ENCODE measurements around the gene PIAS4. TPM values are rescaled to one million over a fixed set of nuclear protein-coding genes. Genes with fewer than 3 reads are reported as not detected.

Gene PIAS4
- total RNA-seq, 1 experiment from 2014 or later: 31.5 TPM

DNA sequence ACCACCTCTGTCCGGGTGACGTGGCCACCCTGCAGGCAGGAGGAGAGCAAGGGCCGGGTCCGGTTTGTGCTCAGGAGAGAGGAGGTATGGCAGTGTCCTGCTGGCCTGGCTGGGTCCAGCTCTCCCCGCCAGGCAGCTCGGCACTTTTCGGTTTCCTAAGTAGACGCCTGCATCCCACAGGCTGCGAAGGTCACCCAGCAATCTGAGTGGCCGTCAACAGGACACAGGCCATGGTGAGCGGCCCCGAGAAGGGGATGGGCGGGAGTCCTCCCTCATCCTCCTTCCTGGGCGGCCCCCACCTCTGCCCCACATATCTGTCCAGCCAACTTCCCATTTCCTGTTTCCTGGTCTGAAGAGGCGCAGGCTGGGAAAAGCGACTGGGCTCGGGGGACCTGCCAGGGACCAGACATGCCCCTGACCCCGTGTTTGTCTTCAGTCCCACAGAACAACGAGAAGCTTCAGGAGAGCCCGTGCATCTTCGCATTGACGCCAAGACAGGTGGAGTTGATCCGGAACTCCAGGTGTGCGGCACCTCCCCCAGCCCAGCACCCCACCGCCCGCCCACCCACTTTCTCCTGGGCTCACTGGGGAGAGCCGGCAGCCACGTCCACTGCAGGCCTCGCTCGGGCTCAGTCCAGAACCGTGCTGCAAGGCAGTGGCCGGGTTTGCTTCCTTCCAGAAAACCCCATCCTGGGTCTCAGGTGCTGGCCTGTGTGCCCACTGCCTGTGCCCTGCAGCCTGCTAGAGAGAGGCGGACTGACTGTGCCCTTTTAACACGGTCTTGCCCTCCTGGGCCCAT lies 16.3 kb downstream of the PIAS4 start:
- DNase-seq (ENCODE audit: low read depth): no peak

DNA sequence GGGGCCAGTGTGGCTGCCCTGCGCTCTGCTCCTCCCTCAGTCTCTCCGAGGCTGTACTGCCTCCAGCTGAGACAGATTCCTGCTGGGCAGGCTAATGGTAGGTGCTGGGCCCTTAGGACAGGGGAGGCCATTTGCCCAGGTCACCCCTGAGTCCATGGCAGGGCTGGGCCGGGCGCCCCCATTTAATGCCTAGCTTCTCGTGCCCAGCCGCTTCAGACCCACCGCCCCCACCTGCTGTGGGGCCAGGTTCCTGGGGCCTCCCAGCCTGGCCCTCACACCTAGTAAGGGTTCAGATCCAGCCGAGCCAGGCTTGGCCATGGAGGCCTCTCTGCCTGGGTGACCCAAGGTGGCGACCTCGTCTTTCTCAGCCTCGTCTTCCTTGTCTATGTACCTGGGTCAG lies 17.8 kb downstream of the PIAS4 start:
- DNase-seq (ENCODE audit: low read depth): no peak

- DNase-seq (ENCODE audit: low read depth): no peak
These were observed 19.6 kb downstream of the PIAS4 start for GRCh38 chr19:4027146-4027545.

GRCh38 chr19:4028334-4029246 lies 21.1 kb downstream of the PIAS4 start:
- DNase-seq (ENCODE audit: low read depth): no peak

- DNase-seq (ENCODE audit: low read depth): no peak
These were observed 21.7 kb downstream of the PIAS4 start for GRCh38 chr19:4029247-4029614.

DNA sequence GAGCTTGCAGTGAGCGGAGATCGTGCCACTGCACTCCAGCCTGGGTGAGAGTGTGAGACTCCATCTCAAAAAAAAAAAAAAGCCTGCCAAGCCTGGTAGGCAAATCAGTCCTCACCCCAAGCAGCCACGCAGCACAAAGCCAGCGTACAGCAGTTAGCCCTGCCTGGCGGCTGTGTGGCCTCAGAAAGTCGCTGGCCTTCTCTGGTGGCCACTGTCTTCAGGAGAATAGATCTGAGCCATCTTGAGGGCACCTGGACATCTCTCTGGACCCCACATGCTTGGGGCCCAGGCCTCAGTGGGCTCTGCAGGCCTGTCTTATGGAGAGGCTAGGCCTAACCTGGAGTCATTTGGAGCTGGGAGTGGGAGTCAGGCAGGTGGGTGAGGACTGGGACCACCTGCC lies 23.0 kb downstream of the PIAS4 start:
- no peak for DNase-seq (ENCODE audit: low read depth)

- DNase-seq (ENCODE audit: low read depth): no peak
These were observed 23.4 kb downstream of the PIAS4 start for GRCh38 chr19:4030981-4031380.

DNA sequence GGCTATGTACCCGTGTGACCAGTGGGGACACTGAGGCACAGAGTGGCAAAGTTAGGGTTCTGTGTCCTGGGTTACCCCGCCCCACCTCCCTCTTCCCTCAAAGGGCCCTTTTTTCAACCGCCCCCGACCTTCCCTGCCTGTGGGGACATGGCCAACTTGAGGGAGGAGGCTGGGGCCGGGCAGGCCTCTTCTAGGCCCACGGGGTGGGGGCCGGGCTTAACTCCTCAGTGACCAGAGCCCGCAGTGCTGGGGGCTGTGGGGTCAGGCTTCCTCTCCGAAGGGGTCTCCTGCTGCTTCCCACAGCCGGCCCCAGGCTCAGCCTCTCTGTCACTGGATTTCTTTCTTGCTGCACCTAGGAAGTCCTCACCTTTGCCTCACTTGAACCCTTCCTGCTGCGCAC lies 23.9 kb downstream of the PIAS4 start:
- no peak for DNase-seq (ENCODE audit: low read depth)

DNA sequence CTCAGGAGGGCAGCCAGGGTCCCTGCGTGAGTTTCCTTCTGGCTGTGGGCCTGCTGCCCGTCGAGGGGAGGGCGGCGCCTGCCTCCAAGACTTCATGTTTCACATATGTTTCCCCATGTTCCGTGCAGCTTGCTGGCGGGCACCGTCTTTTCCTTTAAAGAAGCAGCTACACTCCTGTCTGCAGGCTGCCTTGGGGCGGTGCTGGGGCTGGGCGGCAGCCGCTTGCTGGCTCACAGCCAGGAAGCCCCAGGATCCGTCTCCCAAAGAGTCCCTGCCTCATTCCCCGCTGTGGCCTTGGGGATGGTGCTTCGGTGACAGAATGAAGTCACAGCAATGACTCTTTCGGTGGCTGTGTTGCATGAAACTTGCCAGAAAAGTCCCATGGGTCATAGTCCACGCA lies 24.9 kb downstream of the PIAS4 start:
- no peak for DNase-seq (ENCODE audit: low read depth)

GRCh38 chr19:4033028-4033956 lies 25.8 kb downstream of the PIAS4 start:
- DNase-seq (ENCODE audit: low read depth): no peak

- DNase-seq (ENCODE audit: low read depth): no peak
These were observed 26.8 kb downstream of the PIAS4 start for GRCh38 chr19:4034048-4035017.

- no peak for DNase-seq (ENCODE audit: low read depth)
These were observed 27.6 kb downstream of the PIAS4 start for GRCh38 chr19:4035018-4035566.

DNA sequence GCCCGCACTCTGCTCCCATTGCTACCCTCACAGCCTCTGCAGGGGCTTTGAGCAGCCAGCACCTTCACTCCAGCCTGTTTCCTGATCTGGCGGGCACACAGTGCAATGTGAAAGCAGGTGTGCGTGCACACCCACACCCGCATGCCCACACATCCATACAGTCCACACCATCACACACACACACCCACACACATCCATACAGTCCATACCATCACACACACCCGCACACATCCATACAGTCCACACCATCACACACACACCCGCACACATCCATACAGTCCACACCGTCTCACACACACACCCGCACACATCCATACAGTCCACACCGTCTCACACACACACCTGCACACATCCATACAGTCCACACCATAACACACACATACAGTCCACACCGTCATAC lies 28.0 kb downstream of the PIAS4 start:
- no peak for DNase-seq (ENCODE audit: low read depth)

GRCh38 chr19:4036576-4037300 lies 29.2 kb downstream of the PIAS4 start:
- DNase-seq (ENCODE audit: low read depth): no peak

DNA sequence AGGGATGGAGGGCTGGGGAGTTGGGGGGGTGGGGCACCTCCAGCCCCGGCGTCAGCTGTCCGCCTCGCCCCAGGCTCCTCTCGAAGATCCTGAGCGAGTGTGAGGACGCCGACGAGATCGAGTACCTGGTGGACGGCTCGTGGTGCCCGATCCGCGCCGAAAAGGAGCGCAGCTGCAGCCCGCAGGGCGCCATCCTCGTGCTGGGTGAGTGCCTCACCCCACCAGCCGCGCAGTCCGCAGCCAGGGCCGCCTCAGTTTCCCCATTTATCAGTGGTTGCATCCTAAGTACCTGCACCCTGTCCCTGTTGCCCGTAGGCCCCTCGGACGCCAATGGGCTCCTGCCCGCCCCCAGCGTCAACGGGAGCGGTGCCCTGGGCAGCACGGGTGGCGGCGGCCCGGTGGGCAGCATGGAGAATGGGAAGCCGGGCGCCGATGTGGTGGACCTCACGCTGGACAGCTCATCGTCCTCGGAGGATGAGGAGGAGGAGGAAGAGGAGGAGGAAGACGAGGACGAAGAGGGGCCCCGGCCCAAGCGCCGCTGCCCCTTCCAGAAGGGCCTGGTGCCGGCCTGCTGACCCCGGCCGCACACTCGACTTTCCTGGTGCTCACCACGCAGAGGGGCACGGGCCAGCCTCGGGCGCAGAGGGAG lies 29.9 kb downstream of the PIAS4 start:
- DNase-seq (ENCODE audit: low read depth): no peak

GRCh38 chr19:4038057-4038456 lies 30.5 kb downstream of the PIAS4 start:
- no peak for DNase-seq (ENCODE audit: low read depth)

- no peak for DNase-seq (ENCODE audit: low read depth)
These were observed 31.3 kb downstream of the PIAS4 start for GRCh38 chr19:4038661-4039423.

DNA sequence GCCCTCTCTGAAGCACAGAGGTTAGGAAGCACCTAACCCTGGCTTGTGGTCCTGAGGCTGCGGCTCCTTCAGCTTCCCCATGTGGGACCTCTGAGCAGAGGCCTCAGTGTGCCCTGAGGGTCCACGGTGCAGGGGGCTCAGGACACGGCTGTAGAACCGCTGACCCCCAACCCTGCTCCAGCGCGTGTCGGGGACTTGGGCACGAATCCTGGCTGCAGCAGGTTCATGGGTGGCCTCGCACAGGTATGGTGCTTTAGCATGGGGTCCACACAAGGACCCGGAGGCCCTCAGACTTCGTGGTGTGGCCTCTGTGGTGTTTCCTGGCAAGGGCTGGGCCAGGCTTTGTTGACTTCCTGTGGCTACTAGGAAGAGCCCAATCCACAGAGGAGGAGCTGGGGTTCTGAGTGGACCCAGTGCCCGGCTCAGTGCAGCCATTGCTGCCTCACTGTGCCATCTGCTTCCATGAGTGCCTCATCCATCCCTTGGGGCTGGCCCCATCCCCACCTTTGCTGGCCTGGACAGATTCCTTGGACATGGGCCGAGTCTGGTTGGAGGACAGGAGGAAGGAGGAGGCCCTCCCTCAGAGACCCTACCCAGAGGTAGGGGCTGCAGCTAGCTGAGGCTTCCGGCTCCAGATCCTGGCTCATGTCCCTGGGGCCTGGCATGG lies 34.7 kb downstream of the PIAS4 start:
- DNase-seq (ENCODE audit: low read depth): no peak
